HCT116 (cell line): Measurements from ENCODE around the gene MALRD1. TPM values are rescaled to one million over a fixed set of nuclear protein-coding genes. Genes with fewer than 3 reads are reported as not detected.

ENCODE experiments used
- ATAC-seq: fragments of 200-7000 bp; cut with Tn5 transposase; 2 replicates; pipeline ENCODE4 v1.9.1; 2020; ENCODE audit warnings: mild to moderate bottlenecking, moderate library complexity
- BruUV-seq: library from RNA; stranded (reverse); fragments of 400-500 nt; replicated peaks from 2 replicates; lab custom pipeline; 2021; lab: Mats Ljungman, UMichigan
- CTCF ChIA-PET: fragments of 300-600 bp; sonication (Branson Sonifier 250); formaldehyde crosslinking; loops from one replicate; lab custom pipeline; 2021; ENCODE audit warnings: antibody characterized with exemption; lab: Charles Lee
- POLR2A ChIA-PET: fragments of 300-600, 350-600 bp; sonication (Branson Sonifier 250); formaldehyde crosslinking; loops from one replicate; lab custom pipeline; 2021; ENCODE audit warnings: antibody characterized with exemption; lab: Charles Lee
- RAD21 ChIA-PET, 2 experiments: fragments of 300-600 bp; sonication (Branson Sonifier 250); formaldehyde crosslinking; loops; one replicate each; lab custom pipeline; 2023; ENCODE audit warnings: low total read pairs in 2 of 2; ENCODE audit not compliant: uncharacterized antibody in 2 of 2, unreplicated experiment in 2 of 2, low non-redundant PET in 1 of 2; lab: Charles Lee
- DNase-seq: peaks from one replicate; pipeline ENCODE4 v3.0.0-alpha.2; 2010; ENCODE audit warnings: low read depth, low spot score
- H2AFZ ChIP-seq: fragments of 200-600 bp; shearing (Covaris generic), sonication (generic); 2 replicates; pipeline ENCODE4 v1.6.1; 2017; ENCODE audit warnings: low read depth, mixed run types, mixed read lengths, antibody characterized with exemption, low read length; ENCODE audit not compliant: poor library complexity, severe bottlenecking
- H3K27ac ChIP-seq: 2 replicates; pipeline ENCODE4 v1.5.1; 2012; ENCODE audit warnings: low read depth, low read length
- H3K27me3 ChIP-seq: fragments of 200-600 bp; sonication (generic); 2 replicates; pipeline ENCODE4 v1.6.1; 2016; ENCODE audit warnings: mixed run types, low read length, mixed read lengths; ENCODE audit not compliant: insufficient read depth
- H3K36me3 ChIP-seq, 2 experiments: fragments of 200-500 bp in 1 of 2; fragments of 200-600 bp in 1 of 2; sonication (Bioruptor generic) in 1 of 2; sonication (generic) in 1 of 2; 2 replicates each; pipeline versions ENCODE4 v1.5.1 to v1.6.1; 2014 to 2016; ENCODE audit warnings: low read length in 2 of 2, inconsistent platforms in 1 of 2, mixed read lengths in 1 of 2, mixed run types in 1 of 2; ENCODE audit not compliant: insufficient read depth in 2 of 2, control insufficient read depth in 1 of 2
- H3K4me1 ChIP-seq, 2 experiments: fragments of 200-600 bp in 1 of 2; sonication (generic) in 1 of 2; 2 replicates each; pipeline versions ENCODE4 v1.5.1 to v1.6.1; 2012 to 2017; ENCODE audit warnings: low read length in 2 of 2, inconsistent platforms in 1 of 2, mild to moderate bottlenecking in 1 of 2, mixed read lengths in 1 of 2, mixed run types in 1 of 2, moderate library complexity in 1 of 2; ENCODE audit not compliant: insufficient read depth in 2 of 2, control insufficient read depth in 1 of 2
- H3K4me2 ChIP-seq: fragments of 200-600 bp; sonication (generic); 2 replicates; pipeline ENCODE4 v1.6.1; 2017; ENCODE audit warnings: mixed run types, low read length, mixed read lengths
- H3K4me3 ChIP-seq, 2 experiments: fragments of 200-600 bp in 1 of 2; sonication (generic) in 1 of 2; replicated peaks in 1 of 2; 2 replicates each; pipeline ENCODE4 v1.5.1; 2011 to 2016; ENCODE audit warnings: low read length in 2 of 2, control low read depth in 1 of 2, low read depth in 1 of 2, mild to moderate bottlenecking in 1 of 2, mixed read lengths in 1 of 2, mixed run types in 1 of 2
- H3K79me2 ChIP-seq: fragments of 200-600 bp; sonication (generic); 2 replicates; pipeline ENCODE4 v1.6.1; 2017; ENCODE audit warnings: mild to moderate bottlenecking, mixed run types, low read length, moderate library complexity, mixed read lengths; ENCODE audit not compliant: insufficient read depth
- H3K9ac ChIP-seq: fragments of 200-600 bp; sonication (generic); 2 replicates; pipeline ENCODE4 v1.6.1; 2016; ENCODE audit warnings: low read length, mixed read lengths
- H3K9me2 ChIP-seq: fragments of 200-600 bp; sonication (generic), shearing (Covaris generic); 2 replicates; pipeline ENCODE4 v1.6.1; 2017; ENCODE audit warnings: mixed run types, mild to moderate bottlenecking, moderate library complexity; ENCODE audit not compliant: insufficient read depth
- H3K9me3 ChIP-seq, 2 experiments: fragments of 200-500 bp in 1 of 2; fragments of 200-600 bp in 1 of 2; sonication (Bioruptor generic) in 1 of 2; sonication (generic) in 1 of 2; 2 replicates each; pipeline ENCODE4 v1.6.1; 2014 to 2017; ENCODE audit warnings: low read length in 2 of 2, mixed read lengths in 2 of 2, inconsistent platforms in 1 of 2, low read depth in 1 of 2, mild to moderate bottlenecking in 1 of 2, mixed run types in 1 of 2, moderate library complexity in 1 of 2; ENCODE audit not compliant: control insufficient read depth in 1 of 2, insufficient read depth in 1 of 2
- H4K20me1 ChIP-seq: fragments of 200-600 bp; sonication (generic), shearing (Covaris generic); 2 replicates; pipeline ENCODE4 v1.6.1; 2017; ENCODE audit warnings: mixed run types, mild to moderate bottlenecking, moderate library complexity; ENCODE audit not compliant: insufficient read depth
- CBX3 ChIP-seq: IDR thresholded peaks from 2 replicates; pipeline ENCODE4 v1.6.1; 2012; ENCODE audit warnings: low read depth
- CEBPB ChIP-seq: IDR thresholded peaks from 2 replicates; pipeline ENCODE4 v1.6.1; 2012; ENCODE audit warnings: low read depth
- CTCF ChIP-seq, 3 experiments: fragments of 200-600 bp in 1 of 3; sonication (generic) in 1 of 3; IDR thresholded peaks in 2 of 3; conservative IDR thresholded peaks in 1 of 3; 2 replicates each; pipeline ENCODE4 v1.5.1; 2012 to 2017; ENCODE audit warnings: low read depth in 2 of 3, low read length in 2 of 3, antibody characterized with exemption in 1 of 3, borderline replicate concordance in 1 of 3, control low read depth in 1 of 3, mild to moderate bottlenecking in 1 of 3, mixed read lengths in 1 of 3, mixed run types in 1 of 3, moderate library complexity in 1 of 3; ENCODE audit not compliant: insufficient read depth in 1 of 3
- EGR1 ChIP-seq: IDR thresholded peaks from 2 replicates; pipeline ENCODE4 v1.6.1; 2012; ENCODE audit warnings: low read depth
- ELF1 ChIP-seq: IDR thresholded peaks from 2 replicates; pipeline ENCODE4 v1.6.1; 2012; ENCODE audit warnings: low read depth, borderline replicate concordance
- EZH2phosphoT487 ChIP-seq: fragments of 200-600 bp; IDR thresholded peaks from 2 replicates; pipeline ENCODE4 v1.6.1; 2018; ENCODE audit warnings: antibody characterized with exemption, borderline replicate concordance
- FOSL1 ChIP-seq: IDR thresholded peaks from 2 replicates; pipeline ENCODE4 v1.6.1; 2012; ENCODE audit warnings: low read depth
- JUND ChIP-seq: IDR thresholded peaks from 2 replicates; pipeline ENCODE4 v1.6.1; 2012
- POLR2AphosphoS5 ChIP-seq: IDR thresholded peaks from 2 replicates; pipeline ENCODE4 v1.6.1; 2011; ENCODE audit warnings: mild to moderate bottlenecking, low read depth, low read length, moderate library complexity
- RAD21 ChIP-seq: IDR thresholded peaks from 2 replicates; pipeline ENCODE4 v1.6.1; 2012; ENCODE audit warnings: low read depth, mild to moderate bottlenecking
- SIN3A ChIP-seq: IDR thresholded peaks from 2 replicates; pipeline ENCODE4 v1.6.1; 2012; ENCODE audit warnings: low read depth
- SP1 ChIP-seq: IDR thresholded peaks from 2 replicates; pipeline ENCODE4 v1.6.1; 2012; ENCODE audit warnings: low read depth
- SRF ChIP-seq: IDR thresholded peaks from 2 replicates; pipeline ENCODE4 v1.6.1; 2012; ENCODE audit warnings: low read depth
- TCF7L2 ChIP-seq: IDR thresholded peaks from 2 replicates; pipeline ENCODE4 v1.7.0; 2011; ENCODE audit warnings: borderline replicate concordance, inconsistent platforms; ENCODE audit not compliant: insufficient read depth, insufficient read length; ENCODE audit errors: extremely low read depth
- ZBTB33 ChIP-seq: IDR thresholded peaks from 2 replicates; pipeline ENCODE4 v1.6.1; 2011; ENCODE audit warnings: mild to moderate bottlenecking, low read length, moderate library complexity; ENCODE audit not compliant: insufficient replicate concordance; ENCODE audit errors: extremely low read depth
- ZFX ChIP-seq: fragments of 450-650 bp; IDR thresholded peaks from 2 replicates; pipeline ENCODE4 v1.6.1; 2017
- intact Hi-C: fragments of 100-400 bp; cut with micrococcal nuclease; formaldehyde crosslinking; loops from 2 replicates; pipeline ENCODE4 v1.10.0; 2022
- total RNA-seq: library from RNA; stranded (reverse); gene quantifications from one replicate; pipeline ENCODE4 v1.2.1, GENCODE V29; 2021; ENCODE audit not compliant: unreplicated experiment

The MALRD1 gene
- total RNA-seq, 1 experiment from 2014 or later: not detected

DNA sequence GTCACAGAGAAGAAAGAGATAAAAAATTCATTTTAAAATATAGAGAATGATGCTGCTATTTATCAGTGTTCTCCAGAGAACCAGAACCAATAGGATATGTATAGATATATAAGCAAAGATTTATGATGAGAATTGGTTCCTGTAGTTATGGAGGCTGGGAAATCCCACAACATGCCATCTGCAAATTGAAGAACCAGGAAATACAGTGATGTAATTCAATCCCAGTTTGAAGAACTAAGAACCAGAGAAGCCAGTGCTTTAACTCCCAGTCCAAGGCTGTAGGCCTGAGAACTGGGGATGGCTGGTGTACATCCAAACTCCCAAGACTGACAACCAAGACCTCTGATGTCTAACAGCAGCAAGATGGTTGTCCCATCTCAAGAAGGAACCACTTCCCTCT is 574.7 kb downstream of the MALRD1 start:
- H3K4me1 ChIP-seq: no peaks in the 10 kb centered on the region
- no peaks in the 10 kb centered on the region for H3K27me3 ChIP-seq
- ChIA-PET RAD21 (no interaction called here), POLR2A (no interaction called here), CTCF (no interaction called here)
- H3K4me3 ChIP-seq: no peak overlapping the region
- H3K9ac ChIP-seq: no peak overlapping the region
- TF ChIP-seq CEBPB (no peak), SP1 (no peak), SRF (no peak), ZFX (no peak), CBX3 (no peak), JUND (no peak), RAD21 (no peak), POLR2AphosphoS5 (no peak), ZBTB33 (no peak), EZH2phosphoT487 (no peak), EGR1 (no peak), CTCF (IDR thresholded peaks at IDR 0.05 in 2 of 3, conservative IDR thresholded peaks at IDR 0.05 in 1 of 3; ENCODE audit: borderline replicate concordance in 1 of 3, insufficient read depth in 1 of 3, low read depth in 2 of 3, low read length in 2 of 3) (no peak), FOSL1 (no peak), ELF1 (no peak), TCF7L2 (no peak), SIN3A (no peak)
- H3K4me2 ChIP-seq: no peak overlapping the region
- DNase-seq (no peak), ATAC-seq (no peak)
- no TSS peak for BruUV-seq
- no peaks in the 10 kb centered on the region for H3K79me2 ChIP-seq
- H2AFZ ChIP-seq: no peak overlapping the region
- H3K9me3 ChIP-seq: peaks cover 8 to 26% of the 10 kb centered on the region in 2 experiments; a peak in 2 of 4 replicates
- H3K27ac ChIP-seq: no peak overlapping the region
- intact Hi-C loops: no loop called here
- H4K20me1 ChIP-seq: no peaks in the 10 kb centered on the region
- H3K9me2 ChIP-seq: no peaks in the 10 kb centered on the region
- no peaks in the 10 kb centered on the region for H3K36me3 ChIP-seq
